Epithelial cell of alveolus of lung (primary cell): ENCODE results near the gene ANO3. TPM values are rescaled to one million over a fixed set of nuclear protein-coding genes. Genes with fewer than 3 reads are reported as not detected.

ENCODE experiments used
- total RNA-seq: library from RNA; depleted of rRNA; stranded (reverse); fragments of >200 nt; gene quantifications from 2 replicates; pipeline ENCODE4 v1.2.1, GENCODE V29; 2015

ANO3 gene
- total RNA-seq, result 0.39 and 0.56 TPM in 2 replicates

GRCh38 chr11:26331911-26332571, at the start of gene ANO3:
Gene ANO3 (plus strand): TSS chr11:26332130. CDS start chr11:26332276, 146 bp downstream.

GRCh38 chr11:26571861-26572654, 240.1 kb downstream of the ANO3 start, which contains the start of gene MUC15:
Gene MUC15 (minus strand): TSS chr11:26572263. CDS start chr11:26567094, 5,169 bp downstream.

Other genes starting within 250 kb of the ANO3 start
- gene MUC15, start 240.1 kb downstream of the ANO3 start, total RNA-seq, result not detected in 2 replicates